Hindlimb muscle (tissue), 1 donor: Measurements from ENCODE around the gene CHRM4. TPM values are rescaled to one million over a fixed set of nuclear protein-coding genes. Genes with fewer than 3 reads are reported as not detected.

Experiments
- DNase-seq: peaks from one replicate; pipeline ENCODE4 v3.0.0-alpha.2; 2013
- polyA plus RNA-seq: library from polyadenylated mRNA; unstranded; fragments of 120-200 nt; gene quantifications from one replicate; pipeline ENCODE4 v1.2.1, GENCODE V29; 2013; ENCODE audit not compliant: insufficient read length

CHRM4 gene
- polyA plus RNA-seq, result not detected

- no peak for DNase-seq
These were observed at the start of gene CHRM4 for GRCh38 chr11:46391578-46392420. Gene CHRM4, minus strand, starts transcription at chr11:46391776. Its CDS starts 5,219 bp downstream, at chr11:46386557.

DNA sequence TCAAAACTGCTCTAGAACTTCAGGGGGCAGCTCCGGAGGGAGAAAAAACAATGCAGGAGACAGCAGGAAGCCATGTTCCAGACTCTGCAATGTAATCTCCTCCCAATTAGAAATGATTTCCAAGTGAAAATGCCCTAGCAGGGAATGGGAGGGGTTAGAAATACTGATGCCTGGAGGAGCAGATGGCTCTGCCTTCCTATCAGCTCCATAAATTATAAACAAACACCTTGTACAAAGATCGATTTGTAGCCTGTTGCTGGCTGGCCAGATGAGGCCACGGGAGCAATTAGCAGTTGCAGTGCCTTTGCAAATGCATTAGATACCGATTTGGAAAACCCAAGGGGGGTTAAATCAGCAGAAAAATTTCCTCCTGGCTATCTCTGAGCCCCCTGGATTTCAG, 46.6 kb upstream of the CHRM4 start:
- no peak for DNase-seq

DNA sequence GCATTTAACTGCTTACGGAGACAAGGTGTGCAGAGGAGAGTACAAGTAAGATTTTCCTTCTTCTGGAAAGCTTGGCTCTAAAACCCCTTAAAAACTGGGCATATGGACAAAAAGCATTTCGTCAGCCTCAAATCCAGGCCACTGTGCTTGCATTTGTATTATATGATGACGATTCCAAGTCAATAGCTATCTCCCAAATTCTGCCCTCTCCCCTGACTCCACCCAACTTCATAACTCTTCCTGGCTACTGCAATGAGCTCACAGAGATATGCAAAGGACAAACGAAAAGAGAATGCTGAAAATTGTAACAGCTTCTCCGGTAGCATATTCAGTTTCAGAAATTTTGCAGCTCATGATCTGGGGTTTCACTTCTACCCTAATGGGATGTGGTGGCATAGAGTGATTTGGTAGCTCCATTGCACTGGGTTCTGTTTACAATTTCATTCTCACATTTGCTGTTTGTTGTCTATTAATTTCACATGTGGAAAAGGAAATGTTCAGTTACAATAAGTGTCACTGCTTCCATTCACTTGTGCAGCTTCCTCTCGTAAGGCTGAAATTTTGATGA, 45.6 kb upstream of the CHRM4 start:
- no peak for DNase-seq

- DNase-seq, result no peak
These were observed 44.5 kb upstream of the CHRM4 start for GRCh38 chr11:46436113-46436512.

DNA sequence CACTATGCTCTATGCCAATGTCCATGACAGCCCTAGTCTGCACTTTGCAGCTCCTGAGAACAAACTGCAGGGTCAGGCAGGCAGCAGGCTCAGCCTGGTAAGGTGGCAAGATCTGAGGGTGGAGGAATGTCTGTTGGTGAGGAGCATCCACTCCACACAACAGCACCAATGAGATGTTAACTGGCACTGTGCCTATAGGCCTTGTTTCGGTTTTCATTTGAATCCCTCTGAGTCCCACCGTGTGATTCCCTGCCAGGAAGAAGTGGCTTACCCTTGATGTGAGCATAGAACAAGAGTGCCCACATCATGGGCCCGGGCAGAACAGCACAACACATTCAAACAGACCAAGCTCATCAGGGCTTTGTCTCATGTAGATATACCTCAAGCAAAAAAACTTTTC, 44.1 kb upstream of the CHRM4 start:
- no peak for DNase-seq

DNA sequence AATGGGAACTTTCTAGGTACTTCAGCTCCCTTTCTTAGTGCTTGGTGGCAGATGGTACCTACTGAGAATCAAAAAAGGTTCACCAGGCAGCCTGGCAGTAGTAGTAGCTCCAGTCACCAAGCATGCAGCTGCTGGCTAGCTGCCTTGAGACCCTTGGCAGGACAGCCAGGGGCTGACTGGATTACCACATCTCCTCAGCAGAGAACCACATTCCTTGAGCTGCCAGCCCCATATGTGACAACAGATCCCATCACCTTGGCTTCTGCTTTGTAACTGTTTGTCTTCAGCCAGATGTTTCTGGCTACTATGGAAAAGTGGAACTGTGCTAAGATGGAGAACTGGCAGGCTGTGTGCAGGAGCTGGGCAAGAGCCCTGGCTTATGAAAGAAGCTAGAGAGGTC, 39.6 kb upstream of the CHRM4 start:
- DNase-seq, result no peak

- no peak for DNase-seq
These were observed 38.1 kb upstream of the CHRM4 start for GRCh38 chr11:46429717-46430116.

- no peak for DNase-seq
These were observed 35.8 kb upstream of the CHRM4 start for GRCh38 chr11:46427364-46427763.

DNA sequence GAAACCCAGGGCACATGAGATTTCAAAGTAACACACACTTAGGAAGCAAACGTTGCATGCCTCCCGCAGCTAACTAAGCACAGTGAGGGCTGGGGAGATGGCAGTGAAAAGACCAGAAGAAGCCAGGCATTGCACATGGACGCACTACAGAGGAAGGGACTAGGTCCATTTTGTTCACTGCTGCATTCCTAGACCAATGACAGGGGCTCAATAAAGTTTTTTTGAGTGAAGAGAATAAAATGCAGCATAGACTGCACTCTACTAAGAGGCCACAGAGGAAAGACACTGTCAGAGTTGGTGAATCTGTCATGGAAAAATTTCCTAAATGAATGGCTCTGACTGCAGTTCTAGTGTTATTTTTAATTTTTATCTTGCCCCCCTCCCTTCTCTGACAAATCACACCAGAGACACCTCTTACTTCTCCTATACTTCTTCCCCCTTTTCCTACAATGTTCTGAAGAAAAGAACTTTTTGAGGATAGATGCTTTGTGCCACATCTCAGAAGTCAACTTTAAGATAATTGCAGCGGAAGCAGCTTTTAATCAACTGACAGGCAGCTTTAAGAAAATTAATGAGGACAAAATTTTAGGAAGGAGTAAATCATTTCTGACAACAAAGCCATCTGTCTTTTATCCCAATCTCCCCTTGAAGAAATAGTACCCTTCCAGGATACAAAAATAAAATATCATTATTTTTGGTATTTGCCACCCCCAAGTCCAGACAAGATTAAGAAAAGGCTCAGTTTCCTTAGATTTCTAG, 34.8 kb upstream of the CHRM4 start:
- DNase-seq, result no peak

- DNase-seq, result no peak
These were observed 31.0 kb upstream of the CHRM4 start for GRCh38 chr11:46422588-46422987.

- DNase-seq, result no peak
These were observed 29.8 kb upstream of the CHRM4 start for GRCh38 chr11:46421257-46421880.

DNA sequence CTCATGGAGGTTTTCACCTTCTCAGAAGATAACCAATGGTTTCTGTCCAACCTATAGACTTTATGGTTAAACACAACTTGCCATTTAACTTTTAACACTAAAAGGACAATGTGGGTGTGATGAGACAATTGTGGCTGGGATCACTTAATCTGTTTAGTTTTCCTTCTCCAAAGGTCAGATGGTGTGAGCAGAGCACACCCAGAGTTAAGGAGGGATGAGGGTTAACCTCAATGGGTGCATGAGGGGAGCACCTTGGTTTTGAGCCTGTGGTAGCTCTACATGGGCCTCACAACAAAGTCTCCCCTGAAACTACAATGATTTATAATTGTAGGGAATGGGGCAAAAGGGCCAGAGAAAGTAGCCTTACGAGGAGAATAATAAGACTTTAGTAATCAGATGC, 28.9 kb upstream of the CHRM4 start:
- DNase-seq, result no peak

DNA sequence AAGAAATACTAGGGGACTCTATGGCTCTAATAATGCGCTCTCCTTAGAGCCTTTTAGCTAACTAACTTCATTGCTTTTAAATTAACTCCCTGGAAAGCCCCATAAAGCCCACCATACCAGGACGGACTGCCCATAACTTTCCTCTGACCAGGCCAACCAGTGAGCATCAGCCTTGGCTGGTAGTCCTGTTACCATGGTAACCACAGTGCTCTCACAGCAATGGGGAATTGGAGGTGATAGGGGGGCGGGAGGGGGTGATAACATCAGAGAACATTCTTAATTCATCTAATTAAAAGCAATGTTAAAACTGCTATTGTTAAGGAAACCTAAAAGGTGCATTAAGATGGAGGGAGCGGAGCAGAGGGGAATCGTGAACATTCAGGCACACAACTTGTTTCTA, 27.2 kb upstream of the CHRM4 start:
- DNase-seq, result no peak

- no peak for DNase-seq
These were observed 26.1 kb upstream of the CHRM4 start for GRCh38 chr11:46417711-46418110.

GRCh38 chr11:46414879-46415278, 23.3 kb upstream of the CHRM4 start:
- DNase-seq, result no peak

- DNase-seq, result no peak
These were observed 22.9 kb upstream of the CHRM4 start for GRCh38 chr11:46414466-46414796.

DNA sequence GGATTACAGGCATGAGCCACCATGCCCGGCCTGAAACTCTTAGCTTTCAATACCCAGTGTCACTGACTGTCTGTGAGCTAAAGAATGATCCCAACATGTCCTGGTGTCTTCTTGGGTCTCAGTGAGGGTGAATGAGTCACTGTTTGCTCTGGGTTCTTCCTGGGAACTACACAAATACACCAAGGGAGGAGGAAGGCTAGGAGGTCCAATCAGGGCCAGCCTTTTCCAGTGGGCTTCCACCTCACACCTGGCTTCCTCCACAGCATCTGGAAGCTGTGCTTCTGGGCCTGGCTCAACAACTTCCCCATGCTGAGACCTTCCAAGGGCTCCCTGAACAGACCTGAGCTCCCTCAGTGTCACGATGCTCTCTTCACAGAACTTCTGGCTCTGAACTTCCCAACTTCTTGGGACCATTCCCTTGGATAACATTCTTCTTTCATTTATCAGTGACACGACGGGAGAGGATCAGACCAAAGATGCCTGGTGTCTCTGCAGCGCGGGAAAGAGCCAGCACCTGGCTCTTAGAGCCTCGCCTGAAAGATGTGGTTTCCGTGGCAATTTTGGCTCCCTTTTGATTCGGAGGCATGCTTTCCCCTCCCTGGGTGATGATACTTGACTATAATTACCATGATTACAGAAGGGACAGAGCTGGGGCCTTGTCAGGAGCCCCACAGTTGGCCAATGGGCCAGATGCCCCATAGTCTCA, 22.3 kb upstream of the CHRM4 start:
- DNase-seq, result no peak

- no peak for DNase-seq
These were observed 18.4 kb upstream of the CHRM4 start for GRCh38 chr11:46410021-46410420.

DNA sequence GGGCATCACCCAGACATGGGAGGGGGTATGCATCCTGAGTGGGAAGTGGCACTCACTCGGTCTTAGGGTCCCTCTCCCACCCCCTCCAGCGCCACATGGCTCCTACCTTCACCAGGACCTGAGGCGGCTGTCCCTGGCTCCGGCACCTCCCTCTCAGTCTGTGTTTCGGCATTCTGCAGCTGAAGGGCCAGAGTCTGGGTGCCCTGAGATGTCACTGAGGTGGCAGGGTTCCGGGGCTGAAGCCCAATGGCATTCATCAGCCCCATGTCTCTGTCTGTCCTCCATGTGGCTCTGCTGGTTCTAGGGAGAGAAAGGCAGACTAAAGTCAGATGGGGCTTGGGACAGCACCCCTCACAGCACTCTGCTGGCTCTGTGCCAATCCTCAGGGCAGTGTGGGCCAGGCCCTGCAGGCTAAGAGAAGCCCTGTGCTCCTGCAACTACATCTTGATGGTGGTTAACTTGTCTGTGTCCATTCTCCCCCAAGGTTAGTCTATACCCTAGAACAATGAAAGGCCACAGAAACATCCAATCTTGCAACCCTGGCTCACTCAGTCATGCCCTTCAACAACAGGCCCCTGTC, 16.9 kb upstream of the CHRM4 start:
- DNase-seq, result no peak

GRCh38 chr11:46407635-46408034, 16.1 kb upstream of the CHRM4 start:
- DNase-seq, result no peak

GRCh38 chr11:46404476-46405017, 13.0 kb upstream of the CHRM4 start:
- no peak for DNase-seq
